ENCODE data around the gene MOB3A.

- TF ChIP-seq ZFP37 (CRISPR knock-in tag; IDR thresholded peaks at IDR 0.05; ENCODE audit: borderline replicate concordance) (no peak), HINFP (CRISPR knock-in tag; IDR thresholded peaks at IDR 0.05; ENCODE audit: low read depth) (no peak)
Measured at GRCh38 chr19:2084993-2085720, 11.0 kb downstream of the MOB3A start.

All from HepG2 (cell line).